Neural progenitor cell (in vitro differentiated cells): ENCODE data around the gene ROR2.

Experiments used
- CTCF ChIP-seq: fragments of 200-600 bp; sonication (generic); IDR thresholded peaks from 2 replicates; pipeline ENCODE4 v1.5.1; 2017; ENCODE audit warnings: antibody characterized with exemption, mild to moderate bottlenecking
- EZH2 ChIP-seq: fragments of 200-600 bp; sonication (generic); IDR thresholded peaks from 2 replicates; pipeline ENCODE4 v1.6.1; 2017; ENCODE audit warnings: antibody characterized with exemption, mild to moderate bottlenecking, moderate library complexity
- EZH2phosphoT487 ChIP-seq: fragments of 200-600 bp; sonication (generic); IDR thresholded peaks from 2 replicates; pipeline ENCODE4 v1.6.1; 2017; ENCODE audit warnings: antibody characterized with exemption

GRCh38 chr9:91681461-91682305, 268.3 kb downstream of the ROR2 start:
- no peak for TF ChIP-seq EZH2
- peak; percentile 98 for TF ChIP-seq CTCF
- no peak for TF ChIP-seq EZH2phosphoT487
